Fibroblast of skin of left quadriceps (primary cell): ENCODE results near the gene ATG9B.

ENCODE experiments used
- DNase-seq, 2 experiments: peaks; one replicate each; pipeline ENCODE4 v3.0.0-alpha.2; 2013; ENCODE audit warnings: low read depth in 2 of 2

ATG9B gene, protein sequence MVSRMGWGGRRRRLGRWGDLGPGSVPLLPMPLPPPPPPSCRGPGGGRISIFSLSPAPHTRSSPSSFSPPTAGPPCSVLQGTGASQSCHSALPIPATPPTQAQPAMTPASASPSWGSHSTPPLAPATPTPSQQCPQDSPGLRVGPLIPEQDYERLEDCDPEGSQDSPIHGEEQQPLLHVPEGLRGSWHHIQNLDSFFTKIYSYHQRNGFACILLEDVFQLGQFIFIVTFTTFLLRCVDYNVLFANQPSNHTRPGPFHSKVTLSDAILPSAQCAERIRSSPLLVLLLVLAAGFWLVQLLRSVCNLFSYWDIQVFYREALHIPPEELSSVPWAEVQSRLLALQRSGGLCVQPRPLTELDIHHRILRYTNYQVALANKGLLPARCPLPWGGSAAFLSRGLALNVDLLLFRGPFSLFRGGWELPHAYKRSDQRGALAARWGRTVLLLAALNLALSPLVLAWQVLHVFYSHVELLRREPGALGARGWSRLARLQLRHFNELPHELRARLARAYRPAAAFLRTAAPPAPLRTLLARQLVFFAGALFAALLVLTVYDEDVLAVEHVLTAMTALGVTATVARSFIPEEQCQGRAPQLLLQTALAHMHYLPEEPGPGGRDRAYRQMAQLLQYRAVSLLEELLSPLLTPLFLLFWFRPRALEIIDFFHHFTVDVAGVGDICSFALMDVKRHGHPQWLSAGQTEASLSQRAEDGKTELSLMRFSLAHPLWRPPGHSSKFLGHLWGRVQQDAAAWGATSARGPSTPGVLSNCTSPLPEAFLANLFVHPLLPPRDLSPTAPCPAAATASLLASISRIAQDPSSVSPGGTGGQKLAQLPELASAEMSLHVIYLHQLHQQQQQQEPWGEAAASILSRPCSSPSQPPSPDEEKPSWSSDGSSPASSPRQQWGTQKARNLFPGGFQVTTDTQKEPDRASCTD

GRCh38 chr7:151024435-151025056, at the start of gene ATG9B:
TSS of gene ATG9B (minus strand) at chr7:151024494. CDS start at chr7:151024423, 71 bp downstream.
- no peak for DNase-seq

- DNase-seq = no peak
Measured at GRCh38 chr7:151073990-151074389, 49.7 kb upstream of the ATG9B start.

GRCh38 chr7:151071032-151071866, 47.0 kb upstream of the ATG9B start:
- no peak for DNase-seq

DNA sequence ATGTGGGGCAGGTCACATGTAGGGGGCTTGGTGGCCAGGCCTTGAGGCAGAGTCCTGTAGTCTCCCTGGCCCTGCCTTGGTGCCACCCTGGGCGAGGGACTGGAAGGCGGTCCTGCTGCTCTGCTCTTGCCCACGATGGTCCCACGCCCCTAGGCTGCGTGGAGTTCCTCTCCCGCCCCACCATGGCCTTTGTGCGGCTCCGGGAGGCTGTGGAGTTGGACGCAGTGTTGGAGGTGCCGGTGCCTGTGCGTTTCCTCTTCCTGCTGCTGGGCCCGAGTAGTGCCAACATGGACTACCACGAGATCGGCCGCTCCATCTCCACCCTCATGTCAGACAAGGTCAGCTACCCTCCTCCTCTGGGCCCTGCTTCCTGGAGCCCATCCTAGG, 46.3 kb upstream of the ATG9B start:
- DNase-seq = no peak

DNA sequence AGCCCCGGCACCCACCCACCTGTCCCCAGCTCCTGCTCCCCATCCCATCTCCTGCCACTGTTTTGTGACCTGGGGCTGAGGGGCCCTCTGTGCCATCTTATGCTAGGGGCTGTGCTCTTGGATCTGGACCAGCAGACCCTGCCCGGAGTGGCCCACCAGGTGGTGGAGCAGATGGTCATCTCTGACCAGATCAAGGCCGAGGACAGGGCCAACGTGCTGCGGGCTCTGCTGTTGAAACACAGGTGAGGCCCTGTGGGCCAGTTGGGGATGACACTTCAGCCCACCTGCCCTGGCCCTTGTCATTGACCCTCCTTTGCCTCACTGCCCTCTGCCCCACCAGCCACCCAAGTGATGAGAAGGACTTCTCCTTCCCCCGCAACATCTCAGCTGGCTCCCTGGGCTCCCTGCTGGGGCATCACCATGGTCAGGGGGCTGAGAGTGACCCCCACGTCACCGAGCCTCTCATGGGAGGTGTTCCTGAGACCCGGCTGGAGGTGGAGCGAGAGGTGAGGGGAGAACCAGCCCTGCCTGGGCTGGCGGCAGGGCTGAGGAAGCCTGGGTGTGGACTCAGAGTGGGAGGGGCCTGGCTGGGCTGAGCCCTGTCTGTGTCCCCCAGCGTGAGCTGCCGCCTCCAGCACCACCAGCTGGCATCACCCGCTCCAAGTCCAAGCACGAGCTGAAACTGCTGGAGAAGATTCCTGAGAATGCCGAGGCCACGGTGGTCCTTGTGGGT, 45.7 kb upstream of the ATG9B start:
- DNase-seq = no peak

GRCh38 chr7:151068069-151068773, 43.9 kb upstream of the ATG9B start:
- DNase-seq = no peak

DNA sequence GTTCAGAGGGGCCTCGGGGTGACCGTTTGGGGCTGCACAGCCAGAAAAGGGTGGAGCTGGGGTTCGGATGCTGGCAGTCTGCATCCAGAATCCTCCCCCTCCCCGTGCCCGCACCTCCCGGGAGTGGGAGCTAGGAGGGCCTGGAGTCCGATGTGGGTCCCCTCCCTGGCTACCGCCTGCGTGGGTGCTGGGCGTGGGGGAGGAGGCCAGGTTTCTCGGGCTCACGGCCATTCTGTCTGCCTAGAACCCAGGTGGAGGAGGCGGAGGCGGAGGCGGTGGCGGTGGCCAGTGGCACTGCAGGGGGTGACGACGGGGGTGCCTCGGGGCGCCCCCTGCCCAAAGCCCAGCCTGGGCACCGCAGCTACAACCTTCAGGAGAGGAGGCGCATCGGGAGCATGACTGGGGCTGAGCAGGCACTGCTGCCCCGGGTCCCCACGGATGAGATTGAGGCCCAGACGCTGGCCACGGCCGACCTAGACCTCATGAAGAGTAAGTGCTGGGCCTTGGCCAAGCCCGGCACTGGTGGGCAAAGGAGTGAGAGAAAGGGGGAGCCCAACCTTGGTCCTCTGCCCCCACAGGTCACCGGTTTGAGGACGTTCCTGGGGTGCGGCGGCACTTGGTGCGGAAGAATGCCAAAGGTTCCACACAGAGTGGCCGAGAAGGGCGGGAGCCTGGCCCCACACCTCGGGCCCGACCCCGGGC, 42.1 kb upstream of the ATG9B start:
- DNase-seq = no peak

- no peak for DNase-seq
Measured at GRCh38 chr7:151065516-151065915, 41.2 kb upstream of the ATG9B start.

DNA sequence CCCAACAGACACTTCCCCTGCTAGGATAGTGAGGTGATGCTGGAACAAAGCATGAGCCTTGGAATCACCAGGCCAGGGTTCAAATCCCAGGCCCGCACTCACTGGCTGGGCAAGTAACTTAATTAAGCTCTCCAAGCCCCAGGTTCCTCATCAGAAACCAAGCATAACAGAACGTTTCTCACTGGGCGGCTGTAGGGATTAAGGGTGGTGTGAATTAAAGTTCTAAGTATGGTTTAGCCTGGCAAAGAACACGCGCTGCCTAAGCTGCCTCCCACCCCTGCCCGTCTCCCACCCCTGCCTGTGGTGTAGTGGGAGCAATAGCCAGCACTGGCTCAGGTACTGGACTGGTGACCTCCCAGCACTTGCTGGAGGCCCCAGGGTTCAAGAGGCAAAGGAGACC, 40.7 kb upstream of the ATG9B start:
- DNase-seq = no peak

DNA sequence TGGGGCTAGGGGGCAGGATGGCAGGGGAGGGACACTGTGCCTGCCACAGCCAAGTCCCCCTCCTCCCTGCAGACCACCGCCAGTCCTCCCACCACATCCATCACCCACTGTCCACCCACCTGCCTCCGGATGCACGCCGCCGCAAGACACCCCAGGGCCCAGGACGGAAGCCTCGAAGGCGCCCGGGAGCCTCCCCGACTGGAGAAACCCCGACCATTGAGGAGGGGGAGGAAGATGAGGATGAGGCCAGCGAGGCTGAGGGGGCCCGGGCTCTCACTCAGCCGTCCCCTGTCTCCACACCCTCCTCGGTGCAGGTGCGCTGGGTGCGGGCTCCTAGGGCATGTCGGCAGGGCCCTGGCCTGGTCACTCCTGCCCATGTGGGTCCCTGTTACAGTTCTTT, 40.2 kb upstream of the ATG9B start:
- no peak for DNase-seq

DNA sequence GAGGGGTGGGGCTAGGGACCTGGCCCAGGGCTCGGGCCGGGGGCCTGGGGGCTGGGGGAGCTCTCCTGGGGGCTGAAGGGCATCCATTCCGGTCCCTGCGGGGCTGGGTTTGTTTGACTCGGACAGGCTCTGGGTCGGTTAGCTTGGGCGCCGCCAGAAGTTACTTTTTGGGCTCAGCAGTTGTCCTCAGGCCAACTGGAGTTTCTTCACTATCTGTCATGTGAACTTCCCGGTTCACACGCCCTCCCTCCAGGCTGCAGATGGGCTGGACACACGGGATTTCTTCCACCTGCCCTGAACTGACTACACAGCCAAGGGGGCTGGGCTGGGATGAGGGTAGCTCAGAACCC, 38.9 kb upstream of the ATG9B start:
- no peak for DNase-seq

GRCh38 chr7:151062399-151063211, 38.3 kb upstream of the ATG9B start:
- no peak for DNase-seq

- DNase-seq = no peak
Measured at GRCh38 chr7:151062111-151062398, 37.8 kb upstream of the ATG9B start.

DNA sequence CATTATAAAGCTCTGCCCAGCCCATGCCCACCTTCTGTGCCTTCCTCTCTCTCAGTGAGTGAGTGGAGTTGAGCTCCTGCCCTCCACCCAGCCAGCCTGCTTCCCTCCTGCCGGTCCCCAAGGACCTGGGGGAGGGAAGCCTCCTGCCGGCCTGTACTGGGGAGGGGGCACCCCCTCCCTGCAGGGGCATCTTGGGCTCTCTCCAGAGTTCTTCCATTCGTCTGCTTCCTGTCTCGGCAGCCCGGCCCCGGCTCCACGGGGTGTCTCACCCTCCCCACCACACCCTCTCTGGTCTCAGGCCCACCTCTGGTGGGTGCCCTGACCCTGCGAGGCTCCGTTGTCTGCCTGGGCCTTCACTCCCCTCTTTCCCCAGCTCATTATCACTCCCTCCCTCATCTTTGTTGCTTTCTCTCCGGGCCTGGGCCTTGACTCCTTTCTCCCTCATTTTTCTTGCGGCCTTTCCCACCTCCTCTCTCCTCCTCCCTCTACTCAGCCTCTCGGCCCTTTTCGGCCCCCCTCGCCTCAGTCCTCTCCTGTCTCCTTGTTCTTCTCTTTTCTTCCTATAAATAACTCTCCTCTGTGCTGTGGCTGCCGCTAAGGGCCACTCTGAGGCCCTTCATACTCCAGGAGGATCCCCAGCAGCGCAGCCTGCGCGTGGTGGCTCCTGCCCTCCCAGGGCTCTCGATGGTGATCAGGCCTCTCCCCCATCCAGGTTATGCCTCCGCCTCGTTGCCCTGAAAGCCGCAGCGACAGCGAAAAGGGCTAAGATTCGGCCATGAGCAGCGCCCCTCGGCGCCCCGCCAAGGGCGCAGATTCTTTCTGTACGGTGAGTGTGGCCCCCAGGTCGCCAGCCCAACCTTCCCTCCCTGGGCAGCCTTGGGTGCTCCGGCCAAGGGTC, 37.2 kb upstream of the ATG9B start:
- DNase-seq = no peak

DNA sequence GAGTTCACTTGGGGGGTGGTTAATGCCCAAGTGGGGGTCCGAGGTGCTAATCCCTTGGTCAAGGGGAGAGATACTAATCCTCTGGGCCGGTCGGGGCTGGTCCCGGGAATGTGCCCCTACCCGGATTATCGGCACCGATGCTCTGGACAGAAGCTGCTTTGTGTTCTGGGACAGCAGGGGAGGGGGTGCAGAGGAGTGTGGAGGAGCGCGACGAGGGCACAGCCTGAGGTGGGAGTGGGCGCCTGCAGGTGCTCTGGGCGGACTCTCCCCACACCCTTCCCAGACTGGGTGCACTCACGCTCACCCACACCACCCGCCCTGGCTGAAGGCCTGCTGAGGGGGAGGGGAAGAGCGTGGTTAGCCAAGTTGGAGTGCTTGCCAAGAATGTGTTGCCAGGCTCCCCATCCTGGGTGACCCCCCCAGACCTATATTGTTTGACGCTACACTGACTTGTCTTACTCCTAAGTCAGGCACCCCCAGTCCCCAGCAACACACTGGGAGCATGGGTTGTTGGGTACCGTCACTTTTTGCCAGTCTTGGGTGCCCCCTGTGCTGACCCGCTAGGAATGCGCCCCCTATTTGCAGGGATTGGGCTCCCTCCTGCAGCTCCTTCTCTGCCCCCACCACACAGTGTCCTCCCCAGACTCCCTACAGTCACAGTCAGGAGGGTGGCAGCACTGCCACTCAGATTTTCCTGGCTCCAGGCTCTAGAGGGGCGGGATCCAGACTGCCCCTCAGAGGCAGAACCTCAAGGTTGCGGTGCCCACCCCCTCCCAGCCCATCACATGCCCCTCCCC, 36.3 kb upstream of the ATG9B start:
- no peak for DNase-seq

DNA sequence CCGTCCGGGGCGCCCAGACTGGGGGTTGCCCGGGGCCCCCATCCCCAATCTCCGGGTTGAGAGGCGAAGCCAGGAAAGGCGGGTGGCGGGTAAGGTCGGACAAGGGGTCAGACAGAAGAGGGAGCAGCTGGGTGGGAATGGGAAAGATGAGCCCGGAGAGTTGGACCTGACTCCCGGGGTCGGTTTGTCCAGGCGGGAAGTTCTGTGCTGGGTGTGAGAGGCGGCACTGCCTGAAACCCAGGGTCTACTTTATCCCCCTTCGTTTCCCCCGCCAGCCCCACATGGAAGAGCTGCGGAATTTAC, 35.8 kb upstream of the ATG9B start:
- DNase-seq = no peak

DNA sequence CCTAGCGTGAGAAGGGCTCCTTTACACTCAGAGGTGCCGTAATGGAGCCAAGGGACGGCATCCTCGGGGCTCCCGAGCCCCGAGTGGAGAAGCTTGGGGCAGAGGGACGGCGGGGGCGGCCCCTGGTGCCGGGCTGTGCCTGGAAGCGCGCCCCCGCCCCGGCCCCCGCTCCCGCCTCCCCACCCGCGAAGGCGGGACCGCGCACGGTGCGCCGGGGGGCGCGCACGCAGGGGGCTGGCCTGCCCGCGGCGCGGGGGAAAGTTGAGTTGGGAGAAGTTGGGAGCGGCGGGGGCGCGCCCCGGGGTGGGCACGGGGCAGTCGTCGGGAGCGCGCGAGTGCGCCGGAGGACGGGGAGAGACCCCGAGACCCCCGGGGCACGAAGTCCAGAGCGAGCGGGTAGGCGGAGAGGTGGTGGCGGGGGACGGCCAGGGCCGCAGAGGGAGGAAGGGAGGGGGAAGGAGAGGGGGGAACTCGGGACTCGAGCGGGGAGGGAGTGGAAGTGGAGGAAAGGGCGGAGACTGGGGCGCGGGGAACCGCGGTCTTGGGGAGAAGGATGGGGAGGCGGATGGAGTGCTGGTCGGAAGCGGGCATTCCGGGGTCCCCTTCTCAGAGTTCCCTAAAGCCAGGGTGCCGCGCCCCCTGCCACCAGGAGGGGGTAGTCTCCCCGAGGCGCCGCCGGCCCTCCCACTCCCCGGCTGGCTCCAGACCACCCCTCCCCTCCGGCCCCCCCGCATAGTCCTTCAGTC, 35.2 kb upstream of the ATG9B start, which contains the start of gene SLC4A2:
Gene SLC4A2 (plus strand): TSS at position 223 of the 746 bp plus-strand sequence. CDS start 2,399 bp downstream, outside the sequence.
- DNase-seq = no peak
